Heart left ventricle (tissue), 16 donors: ENCODE data around the gene RASL10A. TPM values are rescaled to one million over a fixed set of nuclear protein-coding genes. Genes with fewer than 3 reads are reported as not detected.

ENCODE experiments used
- ATAC-seq, 4 donors: fragments of 200-7000 bp; cut with Tn5 transposase; one replicate each; pipeline ENCODE4 v1.9.1; 2020 to 2022; ENCODE audit warnings: moderate library complexity in 4 of 4, mild to moderate bottlenecking in 3 of 4, moderate number of reproducible peaks in 1 of 4
- DNase-seq, 5 donors: peaks; one replicate each; pipeline ENCODE4 v3.0.0-alpha.2; 2020
- H3K27ac ChIP-seq, 12 donors: fragments of 200-600 bp; sonication (generic) in 4 of 12; one replicate each; pipeline versions ENCODE4 v1.5.0 to v1.8.0; 2016 to 2022; ENCODE audit warnings: mild to moderate bottlenecking in 2 of 12
- H3K27me3 ChIP-seq, 9 donors: fragments of 200-600 bp; sonication (generic) in 2 of 9; one replicate each; pipeline versions ENCODE4 v1.5.1 to v1.8.0; 2016 to 2022; ENCODE audit warnings: mild to moderate bottlenecking in 3 of 9
- H3K36me3 ChIP-seq, 9 donors: fragments of 200-600 bp; sonication (generic) in 2 of 9; one replicate each; pipeline versions ENCODE4 v1.5.0 to v1.8.0; 2018 to 2022; ENCODE audit warnings: mild to moderate bottlenecking in 2 of 9
- H3K4me1 ChIP-seq, 12 donors: fragments of 200-600 bp; sonication (generic) in 4 of 12; one replicate each; pipeline versions ENCODE4 v1.5.0 to v1.8.0; 2016 to 2022; ENCODE audit warnings: mild to moderate bottlenecking in 3 of 12
- H3K4me3 ChIP-seq, 12 donors: fragments of 200-600 bp; sonication (generic) in 4 of 12; one replicate each; pipeline versions ENCODE4 v1.5.0 to v1.8.0; 2017 to 2022; ENCODE audit warnings: mild to moderate bottlenecking in 9 of 12, moderate library complexity in 4 of 12
- H3K9me3 ChIP-seq, 12 donors: fragments of 200-600 bp; sonication (generic) in 4 of 12; one replicate each; pipeline versions ENCODE4 v1.5.0 to v1.8.0; 2016 to 2022; ENCODE audit warnings: mild to moderate bottlenecking in 1 of 12
- POLR2A ChIP-seq, 2 donors: fragments of 450-650 bp; IDR thresholded peaks; one replicate each; pipeline ENCODE4 v1.6.1; 2017; ENCODE audit warnings: antibody characterized with exemption in 2 of 2, mild to moderate bottlenecking in 2 of 2, moderate library complexity in 2 of 2
- WGBS, 4 donors: extraction: QIAGEN DNeasy Blood & Tissue Kit in 2 of 4; methylation state at CpG; one replicate each; pipeline versions ENCODE4 v1.1.5 to v1.1.7; 2013 to 2018; 5-methylcytosine and 5-hydroxymethylcytosine counted together
- intact Hi-C, 10 donors: fragments of 100-400 bp; cut with DNase I; formaldehyde crosslinking; loops; one replicate each; pipeline versions ENCODE4 v1.11.1 to v1.14.2; 2022
- polyA plus RNA-seq, 2 donors: library from polyadenylated mRNA; stranded (reverse); fragments of 200-250 nt; gene quantifications; one replicate each; pipeline ENCODE4 v1.2.3, GENCODE V29; 2013
- total RNA-seq, 9 donors: library from RNA; depleted of rRNA in 2 of 9; stranded (reverse); fragments of >200 nt in 2 of 9; fragmentation: NEBNext Ultra II Directional in 3 of 9; extraction: Animal tissue kit (Norgen Biotek cat#: 25700) in 3 of 9; gene quantifications; one replicate each; pipeline versions ENCODE4 v1.1.0 to v1.2.4, GENCODE V29; 2016 to 2023
- TF ChIP-seq, protein P1 (sequence below), 12 donors: fragments of 200-600 bp; sonication (generic) in 4 of 12; IDR thresholded peaks; one replicate each; pipeline versions ENCODE4 v1.5.0 to v1.8.0; 2018 to 2022; ENCODE audit warnings: antibody characterized with exemption in 12 of 12, mild to moderate bottlenecking in 5 of 12
- donor health status: ischemic (EF 13 %, LVEDD 7.1; RV severe dilation, severe dysfunction).
- donor health status: healthy with polysubstance abuse.
- donor health status: DM: no; HTN: yes; CAD: no.
- donor health status: DM: no; HTN: no; CAD: no.
- donor health status: ischemic (EF 25% LVEDD 6.9; RV normal size, moderate dysfunction).
- donor health status: ischemic (EF 25% LVEDD 5.7; RV mildly dilated, moderate dysfunction).
- donor health status: healthy.
- donor health status: DM: yes; HTN: yes; CAD: no.
- donor health status: ischemic (EF 35%, LVEDD 5.7; RV mildly dilated, moderate dysfunction).
- donor health status: nonischemic (EF 11% LVEDD 7.7; RV severe dilation, severe dysfunction).
- donor health status: DM: yes; HTN: yes; CAD: no.
- donor health status: PGD.
- donor health status: ischemic (EF 29% LVEDD 5.4; RV normal size, mild dysfunction).
- donor health status: nonischemic (EF 23%, LVEDD 6.1; RV moderate dilation, normal function).

The RASL10A gene
- total and polyA plus RNA-seq, 11 donors: 0.29 to 5.8 (median 1.1) TPM

GRCh38 chr22:29290061-29290460, 25.4 kb downstream of the RASL10A start:
- Histone ChIP-seq H3K9me3 (no peaks in the 10 kb centered on the region), H3K27me3 (no peaks in the 10 kb centered on the region), H3K4me1 (peaks cover 0 to 6% (median 0%) of the 10 kb centered on the region in 12 donors), H3K27ac (no peak overlapping the region), H3K4me3 (no peak overlapping the region), H3K36me3 (peaks cover 4 to 100% (median 100%) of the 10 kb centered on the region in 9 donors)
- 66 to 73% (median 69%) methylated on average over 5 of the region's 5 CpGs for WGBS, 4 donors
- intact Hi-C loops: no loop called here
- TF ChIP-seq POLR2A (IDR thresholded peaks at IDR 0.05): no peak
- TF ChIP-seq, protein P1, sequence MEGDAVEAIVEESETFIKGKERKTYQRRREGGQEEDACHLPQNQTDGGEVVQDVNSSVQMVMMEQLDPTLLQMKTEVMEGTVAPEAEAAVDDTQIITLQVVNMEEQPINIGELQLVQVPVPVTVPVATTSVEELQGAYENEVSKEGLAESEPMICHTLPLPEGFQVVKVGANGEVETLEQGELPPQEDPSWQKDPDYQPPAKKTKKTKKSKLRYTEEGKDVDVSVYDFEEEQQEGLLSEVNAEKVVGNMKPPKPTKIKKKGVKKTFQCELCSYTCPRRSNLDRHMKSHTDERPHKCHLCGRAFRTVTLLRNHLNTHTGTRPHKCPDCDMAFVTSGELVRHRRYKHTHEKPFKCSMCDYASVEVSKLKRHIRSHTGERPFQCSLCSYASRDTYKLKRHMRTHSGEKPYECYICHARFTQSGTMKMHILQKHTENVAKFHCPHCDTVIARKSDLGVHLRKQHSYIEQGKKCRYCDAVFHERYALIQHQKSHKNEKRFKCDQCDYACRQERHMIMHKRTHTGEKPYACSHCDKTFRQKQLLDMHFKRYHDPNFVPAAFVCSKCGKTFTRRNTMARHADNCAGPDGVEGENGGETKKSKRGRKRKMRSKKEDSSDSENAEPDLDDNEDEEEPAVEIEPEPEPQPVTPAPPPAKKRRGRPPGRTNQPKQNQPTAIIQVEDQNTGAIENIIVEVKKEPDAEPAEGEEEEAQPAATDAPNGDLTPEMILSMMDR (IDR thresholded peaks at IDR 0.05): no peak
- ATAC-seq: no peak
- no peak for DNase-seq

GRCh38 chr22:29288837-29289236, 26.7 kb downstream of the RASL10A start:
- WGBS, 4 donors: 55 to 68% (median 61%) methylated on average over 2 of the region's 2 CpGs
- intact Hi-C loops: no loop called here
- Histone ChIP-seq H3K27me3 (no peaks in the 10 kb centered on the region), H3K4me1 (peaks cover 0 to 6% (median 0%) of the 10 kb centered on the region in 12 donors), H3K4me3 (no peak overlapping the region), H3K9me3 (no peaks in the 10 kb centered on the region), H3K27ac (no peak overlapping the region), H3K36me3 (peaks cover 4 to 100% (median 100%) of the 10 kb centered on the region in 9 donors)
- ATAC-seq: no peak
- TF ChIP-seq POLR2A (IDR thresholded peaks at IDR 0.05): no peak
- TF ChIP-seq, protein P1 (IDR thresholded peaks at IDR 0.05): no peak
- DNase-seq: no peak

GRCh38 chr22:29284196-29284595, 31.3 kb downstream of the RASL10A start:
- intact Hi-C loops: no loop called here

DNA sequence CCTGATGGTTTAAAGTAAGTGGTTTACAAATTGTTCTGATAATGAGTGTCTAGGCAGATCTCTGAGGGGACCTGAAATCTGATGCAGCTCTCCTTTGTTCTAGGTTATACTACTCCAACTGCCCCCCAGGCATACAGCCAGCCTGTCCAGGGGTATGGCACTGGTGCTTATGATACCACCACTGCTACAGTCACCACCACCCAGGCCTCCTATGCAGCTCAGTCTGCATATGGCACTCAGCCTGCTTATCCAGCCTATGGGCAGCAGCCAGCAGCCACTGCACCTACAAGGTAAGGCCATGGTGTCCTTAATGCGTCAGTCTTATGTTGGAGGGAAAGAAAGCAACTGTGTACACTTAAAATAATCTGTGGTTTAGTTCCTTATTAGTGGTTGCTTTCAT, 37.6 kb downstream of the RASL10A start:
- Histone ChIP-seq H3K4me1 (peaks cover 0 to 42% (median 15%) of the 10 kb centered on the region in 12 donors), H3K36me3 (peaks cover 0 to 100% (median 100%) of the 10 kb centered on the region in 9 donors), H3K27ac (no peak overlapping the region), H3K4me3 (no peak overlapping the region), H3K9me3 (no peaks in the 10 kb centered on the region), H3K27me3 (no peaks in the 10 kb centered on the region)
- ATAC-seq (peak in 1 of 4 donors; percentile 51), DNase-seq (no peak)
- intact Hi-C loops: no loop called here
- TF ChIP-seq, protein P1 (IDR thresholded peaks at IDR 0.05): no peak
- TF ChIP-seq POLR2A (IDR thresholded peaks at IDR 0.05): no peak
- 83 to 98% (median 93%) methylated on average over 1 of the region's 1 CpG for WGBS, 4 donors

More at GRCh38 chr22:29284196-29284595, 31.3 kb downstream of the RASL10A start:
- Histone ChIP-seq H3K36me3 (peaks cover 2 to 100% (median 100%) of the 10 kb centered on the region in 9 donors), H3K9me3 (no peaks in the 10 kb centered on the region), H3K4me1 (peaks cover 0 to under 1% (median 0%) of the 10 kb centered on the region in 12 donors), H3K4me3 (no peak overlapping the region), H3K27ac (no peak overlapping the region), H3K27me3 (no peaks in the 10 kb centered on the region)
- no peak for ATAC-seq
- no peak for DNase-seq
- WGBS, 4 donors: 93 to 99% (median 95%) methylated on average over 3 of the region's 3 CpGs
- TF ChIP-seq, protein P1 (IDR thresholded peaks at IDR 0.05): no peak
- TF ChIP-seq POLR2A (IDR thresholded peaks at IDR 0.05): no peak
